Spleen (tissue), 7 donors: ENCODE measurements around the gene ENTPD3.

Source experiments
- CTCF ChIP-seq, 11 experiments: fragments of 200-600 bp in 7 of 11; fragments of 450-650 bp in 4 of 11; sonication (generic) in 4 of 11; IDR thresholded peaks in 8 of 11; conservative IDR thresholded peaks in 3 of 11; 1 replicate in 7 of 11; 2 replicates in 4 of 11; pipeline versions ENCODE4 v1.4.0 to v1.8.0; 2016 to 2021; ENCODE audit warnings: antibody characterized with exemption in 11 of 11, inconsistent platforms in 4 of 11, mild to moderate bottlenecking in 1 of 11
- POLR2A ChIP-seq, 3 donors: fragments of 450-650 bp; IDR thresholded peaks; one replicate each; pipeline ENCODE4 v1.5.1; 2017; ENCODE audit warnings: antibody characterized with exemption in 3 of 3, mild to moderate bottlenecking in 1 of 3
- POLR2AphosphoS5 ChIP-seq, 3 donors: sonication (generic); formaldehyde crosslinking; IDR thresholded peaks; one replicate each; pipeline ENCODE4 v1.5.1; 2017; ENCODE audit warnings: antibody characterized with exemption in 3 of 3
- donor health status: DM: no; HTN: no; CAD: no; lungs with moderate emphysema.
- donor health status: DM: no; HTN: no; CAD: no.
- donor health status: DM: no; HTN: no; CAD: no.

GRCh38 chr3:40465456-40465855, 78.5 kb downstream of the ENTPD3 start:
- TF ChIP-seq CTCF (IDR thresholded peaks at IDR 0.05 in 8 of 11, conservative IDR thresholded peaks at IDR 0.05 in 3 of 11) (no peak), POLR2A (IDR thresholded peaks at IDR 0.05) (no peak), POLR2AphosphoS5 (IDR thresholded peaks at IDR 0.05) (no peak)
